K562 (cell line): ENCODE data around the gene C1QTNF2. TPM values are rescaled to one million over a fixed set of nuclear protein-coding genes. Genes with fewer than 3 reads are reported as not detected.

Experiments
- ARNT ChIP-seq, 2 experiments: fragments of 450-650 bp; IDR thresholded peaks; 2 replicates each; pipeline ENCODE4 v1.6.1; 2016; ENCODE audit warnings: mild to moderate bottlenecking in 1 of 2
- CCAR2 ChIP-seq: fragments of 200-400 bp; formaldehyde crosslinking; IDR thresholded peaks from 2 replicates; pipeline ENCODE4 v1.6.1; 2017; ENCODE audit warnings: mild to moderate bottlenecking, low read depth, low read length
- DLX4 ChIP-seq: fragments of 250-450 bp; sonication (Bioruptor Pico); IDR thresholded peaks from 2 replicates; pipeline ENCODE4 v1.6.1; 2021; ENCODE audit warnings: mild to moderate bottlenecking
- ERF ChIP-seq: fragments of 450-650 bp; formaldehyde crosslinking; IDR thresholded peaks from 2 replicates; pipeline ENCODE4 v1.4.0; 2020; ENCODE audit warnings: mild to moderate bottlenecking, mixed read lengths
- FOXA1 ChIP-seq: fragments of 450-650 bp; IDR thresholded peaks from 2 replicates; pipeline ENCODE4 v1.6.1; 2016; ENCODE audit warnings: mild to moderate bottlenecking, borderline replicate concordance
- GABPA ChIP-seq: fragments of 200-800 bp; sonication (Bioruptor generic); conservative IDR thresholded peaks from 2 replicates; pipeline ENCODE4 v1.6.1; 2016; ENCODE audit warnings: low read depth, missing genetic modification characterization, missing compliant biosample characterization
- GTF2A2 ChIP-seq: IDR thresholded peaks from 2 replicates; pipeline ENCODE4 v1.6.1; 2016; ENCODE audit warnings: mild to moderate bottlenecking, missing genetic modification characterization, missing compliant biosample characterization
- KDM2B ChIP-seq: fragments of 250-450 bp; sonication (Bioruptor Pico); IDR thresholded peaks from 2 replicates; pipeline ENCODE4 v1.8.0; 2021; ENCODE audit warnings: mild to moderate bottlenecking, moderate library complexity
- MAFK ChIP-seq: IDR thresholded peaks from 2 replicates; pipeline ENCODE4 v1.6.1; 2011; ENCODE audit warnings: low read length, improper control_type of control experiment
- MBD2 ChIP-seq: sonication (generic); IDR thresholded peaks from 2 replicates; pipeline ENCODE4 v1.6.1; 2016; ENCODE audit warnings: low read depth, borderline replicate concordance
- NELFE ChIP-seq: IDR thresholded peaks from 2 replicates; pipeline ENCODE4 v1.6.1; 2011; ENCODE audit warnings: mild to moderate bottlenecking; ENCODE audit not compliant: insufficient read depth, insufficient read length
- PHF20 ChIP-seq: fragments of 450-650 bp; IDR thresholded peaks from 2 replicates; pipeline ENCODE4 v1.6.1; 2018; ENCODE audit not compliant: partially characterized antibody
- PTTG1 ChIP-seq: fragments of 450-650 bp; IDR thresholded peaks from 2 replicates; pipeline ENCODE4 v1.6.1; 2016; ENCODE audit warnings: low read depth, mild to moderate bottlenecking, missing genetic modification characterization, missing compliant biosample characterization
- RBM14 ChIP-seq: fragments of 200-400 bp; formaldehyde crosslinking; IDR thresholded peaks from 2 replicates; pipeline ENCODE4 v1.6.1; 2018; ENCODE audit warnings: low read depth, mild to moderate bottlenecking, low read length, moderate library complexity, borderline replicate concordance; ENCODE audit not compliant: insufficient read depth
- RREB1 ChIP-seq: fragments of 250-450 bp; sonication (Bioruptor Pico); IDR thresholded peaks from 2 replicates; pipeline ENCODE4 v1.4.0; 2020
- RUNX1 ChIP-seq: sonication (generic); IDR thresholded peaks from 2 replicates; pipeline ENCODE4 v1.6.1; 2016; ENCODE audit warnings: antibody characterized with exemption, low read depth
- SMAD2 ChIP-seq: fragments of 150-350 bp; IDR thresholded peaks from 2 replicates; pipeline ENCODE4 v1.6.1; 2014; ENCODE audit warnings: low read depth, mild to moderate bottlenecking, low read length
- STAG1 ChIP-seq: sonication (generic); formaldehyde crosslinking; IDR thresholded peaks from 2 replicates; pipeline ENCODE4 v1.5.0; 2020; ENCODE audit warnings: missing genetic modification reagents, borderline replicate concordance
- VEZF1 ChIP-seq: fragments of 200-800 bp; sonication (Bioruptor generic); IDR thresholded peaks from 2 replicates; pipeline ENCODE4 v1.6.1; 2017; ENCODE audit warnings: missing genetic modification characterization, missing compliant biosample characterization
- ZBTB7A ChIP-seq: IDR thresholded peaks from 2 replicates; pipeline ENCODE4 v1.6.1; 2011; ENCODE audit warnings: low read depth, mild to moderate bottlenecking, low read length, moderate library complexity, borderline replicate concordance; ENCODE audit not compliant: control insufficient read depth
- ZFP36 ChIP-seq: fragments of 150-350 bp; IDR thresholded peaks from 2 replicates; pipeline ENCODE4 v1.6.1; 2018; ENCODE audit warnings: low read length, low read depth; ENCODE audit not compliant: partially characterized antibody
- polyA plus RNA-seq, 8 experiments: library from polyadenylated mRNA; depleted of rRNA in 4 of 8; stranded (reverse) in 5 of 8; unstranded in 3 of 8; fragments of >200 nt; fragmentation: Nextera tagmentation in 2 of 8; fragmentation: Illumina TruSeq in 1 of 8; extraction: Ambion mirVana in 2 of 8; extraction: Trizol in 1 of 8; gene quantifications; 2 replicates each; pipeline versions ENCODE4 v1.2.1 to v1.2.3, GENCODE V29; 2011 to 2014; ENCODE audit warnings: inconsistent platforms in 1 of 8, missing spikeins in 1 of 8
- total RNA-seq, 7 experiments: library from RNA; depleted of rRNA in 6 of 7; stranded (reverse); fragments of >200 nt in 6 of 7; fragmentation: Illumina TruSeq in 2 of 7; extraction: Trizol in 2 of 7; gene quantifications; 2 replicates each; pipeline versions ENCODE4 v1.2.1 to v1.2.3, GENCODE V29; 2011 to 2021; ENCODE audit warnings: low replicate concordance in 1 of 7

The C1QTNF2 gene
- total and polyA plus RNA-seq, 9 of the 15 experiments (the other 6 are each of a cell fraction or from before 2014, with no cell fraction given), result not detected

- TF ChIP-seq GTF2A2 (tag), result no peak
- no peak for TF ChIP-seq RREB1 (CRISPR knock-in tag)
- TF ChIP-seq GABPA (tag), result peak; percentile 45; the same call in 1 of the 2 replicates
- TF ChIP-seq RUNX1, result no peak
- TF ChIP-seq SMAD2, result no peak
- TF ChIP-seq ARNT (IDR thresholded peaks at IDR 0.05), result no peak
- TF ChIP-seq DLX4 (CRISPR knock-in tag), result no peak
- TF ChIP-seq RBM14, result no peak
- TF ChIP-seq ERF (CRISPR knock-in tag), result no peak
- no peak for TF ChIP-seq STAG1 (CRISPR knock-in tag)
- TF ChIP-seq MBD2, result peak; percentile 59; the same call in 1 of the 2 replicates
- TF ChIP-seq ZFP36, result no peak
- TF ChIP-seq KDM2B (CRISPR knock-in tag), result 0 out of 2 replicates have a peak, but pooled peaks have one; percentile 7
- TF ChIP-seq FOXA1, result no peak
- peak; percentile 92 for TF ChIP-seq PHF20
- TF ChIP-seq CCAR2, result no peak
- no peak for TF ChIP-seq PTTG1 (tag)
- TF ChIP-seq VEZF1 (CRISPR knock-in tag), result peak; percentile 40
- no peak for TF ChIP-seq NELFE
- TF ChIP-seq MAFK, result no peak
- TF ChIP-seq ZBTB7A, result no peak
Observed at GRCh38 chr5:160399402-160400353, 29.3 kb upstream of the C1QTNF2 start, which contains the start of gene FAM200C (continued).
